HCEC 1CT (cell line): ENCODE data around the gene CPNE2.

Experiments used
- DNase-seq: peaks from one replicate; pipeline ENCODE4 v3.0.0-alpha.2; 2017

Gene CPNE2

GRCh38 chr16:57126411-57126810 is 34.0 kb downstream of the CPNE2 start:
- no peak for DNase-seq

- no peak for DNase-seq
Observed at GRCh38 chr16:57127037-57127763, 34.8 kb downstream of the CPNE2 start.

- no peak for DNase-seq
Observed at GRCh38 chr16:57127836-57128235, 35.5 kb downstream of the CPNE2 start.

- no peak for DNase-seq
Observed at GRCh38 chr16:57128771-57129389, 36.5 kb downstream of the CPNE2 start.

- DNase-seq: no peak
Observed at GRCh38 chr16:57130950-57131321, 38.6 kb downstream of the CPNE2 start.

- DNase-seq: no peak
Observed at GRCh38 chr16:57131351-57131970, 39.1 kb downstream of the CPNE2 start.

- DNase-seq: no peak
Observed at GRCh38 chr16:57132470-57132869, 40.1 kb downstream of the CPNE2 start.

GRCh38 chr16:57133031-57133430 is 40.6 kb downstream of the CPNE2 start:
- DNase-seq: no peak

GRCh38 chr16:57133886-57134285 is 41.5 kb downstream of the CPNE2 start:
- no peak for DNase-seq

GRCh38 chr16:57134982-57135381 is 42.6 kb downstream of the CPNE2 start:
- DNase-seq: no peak

GRCh38 chr16:57137043-57137442 is 44.7 kb downstream of the CPNE2 start:
- DNase-seq: no peak

- DNase-seq: no peak
Observed at GRCh38 chr16:57137566-57138273, 45.3 kb downstream of the CPNE2 start.

GRCh38 chr16:57138281-57138935 is 46.0 kb downstream of the CPNE2 start:
- DNase-seq: no peak

- no peak for DNase-seq
Observed at GRCh38 chr16:57140931-57141668, 48.7 kb downstream of the CPNE2 start.

- DNase-seq: no peak
Observed at GRCh38 chr16:57141822-57142631, 49.6 kb downstream of the CPNE2 start.

- no peak for DNase-seq
Observed at GRCh38 chr16:57143149-57143921, 51.0 kb downstream of the CPNE2 start.

GRCh38 chr16:57144027-57144426 is 51.6 kb downstream of the CPNE2 start:
- DNase-seq: no peak

GRCh38 chr16:57145046-57146021 is 53.0 kb downstream of the CPNE2 start:
- DNase-seq: no peak

GRCh38 chr16:57146040-57146647 is 53.8 kb downstream of the CPNE2 start:
- no peak for DNase-seq
